GM21529 (cell line): ENCODE measurements around the gene GFER.

ENCODE experiments used
- ATAC-seq: cut with Tn5 transposase; IDR thresholded peaks from one replicate; pipeline ENCODE4 v1.9.1; 2021; ENCODE audit not compliant: unreplicated experiment

The GFER gene

GRCh38 chr16:1990351-1991134 is 6.5 kb downstream of the GFER start:
- no peak for ATAC-seq

GRCh38 chr16:1991135-1991551 is 7.2 kb downstream of the GFER start:
- no peak for ATAC-seq

- no peak for ATAC-seq
Observed at GRCh38 chr16:1991588-1991947, 7.6 kb downstream of the GFER start.

DNA sequence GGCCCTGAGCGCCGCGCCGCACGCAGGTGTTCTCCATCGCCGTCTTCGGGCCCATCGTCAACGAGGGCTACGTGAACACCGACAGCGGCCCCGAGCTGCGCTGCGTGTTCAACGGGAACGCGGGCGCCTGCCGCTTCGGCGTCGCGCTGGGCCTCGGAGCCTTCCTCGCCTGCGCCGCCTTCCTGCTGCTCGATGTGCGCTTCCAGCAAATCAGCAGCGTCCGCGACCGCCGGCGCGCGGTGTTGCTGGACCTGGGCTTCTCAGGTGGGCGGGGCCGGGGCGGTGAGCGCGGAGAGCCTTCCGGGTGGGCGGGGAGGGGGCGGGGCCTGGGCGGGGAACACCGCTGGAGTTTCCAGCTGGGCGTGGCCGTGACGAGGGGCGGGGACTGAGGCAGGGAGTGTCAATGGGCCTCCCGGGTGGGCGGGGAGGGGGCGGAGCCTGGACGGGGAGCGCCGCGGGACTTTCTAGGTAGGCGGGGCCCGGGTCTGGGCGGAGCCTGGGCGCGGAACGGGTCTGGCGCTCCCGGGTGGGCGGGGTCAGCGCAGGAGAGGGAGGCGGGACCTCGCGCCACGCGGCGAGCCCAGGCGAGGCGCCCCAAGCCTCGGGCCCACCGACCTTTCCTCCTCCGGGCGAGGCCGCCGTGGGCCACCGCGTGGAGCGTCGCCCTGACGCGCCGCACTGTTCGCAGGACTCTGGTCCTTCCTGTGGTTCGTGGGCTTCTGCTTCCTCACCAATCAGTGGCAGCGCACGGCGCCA is 8.1 kb downstream of the GFER start:
- ATAC-seq: peak; percentile 51

DNA sequence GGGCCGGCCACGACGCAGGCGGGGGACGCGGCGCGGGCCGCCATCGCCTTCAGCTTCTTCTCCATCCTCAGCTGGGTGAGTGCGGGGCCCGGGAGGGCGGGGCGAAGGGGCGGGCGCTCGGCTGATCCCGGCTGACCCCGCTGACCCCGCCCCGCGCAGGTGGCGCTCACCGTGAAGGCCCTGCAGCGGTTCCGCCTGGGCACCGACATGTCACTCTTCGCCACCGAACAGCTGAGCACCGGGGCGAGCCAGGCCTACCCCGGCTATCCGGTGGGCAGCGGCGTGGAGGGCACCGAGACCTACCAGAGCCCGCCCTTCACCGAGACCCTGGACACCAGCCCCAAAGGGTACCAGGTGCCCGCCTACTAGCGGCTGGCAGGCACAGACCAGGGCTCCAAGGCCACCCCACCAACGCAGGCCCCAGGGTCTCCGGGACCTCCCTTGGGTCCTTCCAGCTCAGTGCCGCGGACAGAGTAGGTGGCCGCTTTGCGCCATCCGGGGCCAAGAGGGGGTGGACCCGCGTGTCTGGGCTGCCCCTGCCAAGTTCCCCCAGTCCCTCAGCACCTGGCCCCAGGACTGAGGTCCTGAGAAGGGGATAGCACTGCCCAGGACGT is 8.8 kb downstream of the GFER start:
- ATAC-seq: no peak

- no peak for ATAC-seq
Observed at GRCh38 chr16:1993731-1994131, 9.7 kb downstream of the GFER start.

DNA sequence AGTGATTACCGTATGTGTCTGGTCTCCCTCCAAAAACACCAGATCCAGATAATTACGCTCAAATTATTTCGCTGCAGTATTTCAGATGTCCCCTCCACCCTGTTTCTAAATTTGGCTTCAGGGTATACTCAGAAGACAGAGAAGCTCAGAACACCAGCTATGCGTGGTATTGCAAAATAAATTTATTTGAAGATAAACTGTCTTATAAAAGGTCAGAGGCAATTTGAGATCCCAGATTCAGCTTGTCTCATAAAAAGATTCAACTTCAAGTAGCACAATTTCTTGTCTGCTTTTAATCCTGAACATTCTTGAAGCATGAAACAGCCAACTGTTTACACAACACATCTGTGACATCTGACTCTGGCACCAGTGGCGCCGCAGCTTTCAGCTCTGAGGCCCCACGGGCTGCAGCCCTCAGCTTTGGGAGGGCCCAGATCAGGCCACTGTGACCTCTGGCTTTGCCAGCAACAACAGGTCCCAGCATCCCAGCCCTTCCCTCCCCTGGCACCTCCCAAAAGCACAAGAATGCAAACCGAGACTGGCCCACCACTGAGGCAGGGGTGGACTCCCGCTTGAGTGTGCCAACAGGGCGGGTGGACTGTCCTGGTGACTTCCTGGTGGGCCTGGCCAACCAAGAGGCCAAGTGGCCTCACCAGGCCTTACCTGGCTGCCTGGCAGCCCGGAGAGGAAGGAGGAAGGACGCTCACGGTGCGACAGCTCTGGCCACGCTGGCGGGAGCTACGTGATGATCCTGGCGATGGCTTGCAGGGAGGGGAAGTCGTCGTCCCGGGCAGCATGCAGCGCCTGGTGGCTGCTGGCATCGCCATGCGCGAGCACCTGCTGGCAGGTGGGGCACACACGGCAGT is 13.7 kb downstream of the GFER start:
- no peak for ATAC-seq

DNA sequence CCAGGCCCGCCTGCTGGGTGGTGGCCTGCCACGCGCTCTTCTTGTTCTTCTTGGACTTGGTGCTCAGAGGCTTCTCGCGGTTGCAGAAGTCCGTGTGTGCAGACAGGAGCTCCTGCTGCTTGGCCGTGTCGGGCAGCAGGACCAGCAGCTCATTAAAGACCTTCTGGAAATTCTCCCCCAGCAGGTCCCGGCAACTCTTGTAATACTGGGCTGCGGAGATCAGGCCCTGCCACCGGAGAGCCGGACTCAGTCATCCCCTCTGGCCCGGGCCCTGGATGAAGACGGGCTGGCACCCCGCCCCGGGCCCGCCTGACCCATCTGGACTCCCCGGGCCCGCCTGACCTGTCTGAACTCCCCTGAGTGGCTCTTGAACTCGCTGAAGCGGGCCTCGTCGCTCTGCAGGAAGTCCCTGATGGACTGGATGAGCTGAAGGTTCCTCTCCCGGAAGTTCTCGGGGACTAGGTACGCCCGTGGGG is 14.4 kb downstream of the GFER start:
- ATAC-seq: no peak

GRCh38 chr16:1998852-1999801 is 15.1 kb downstream of the GFER start:
- ATAC-seq: no peak

GRCh38 chr16:1999866-2000514 is 16.0 kb downstream of the GFER start:
- no peak for ATAC-seq

DNA sequence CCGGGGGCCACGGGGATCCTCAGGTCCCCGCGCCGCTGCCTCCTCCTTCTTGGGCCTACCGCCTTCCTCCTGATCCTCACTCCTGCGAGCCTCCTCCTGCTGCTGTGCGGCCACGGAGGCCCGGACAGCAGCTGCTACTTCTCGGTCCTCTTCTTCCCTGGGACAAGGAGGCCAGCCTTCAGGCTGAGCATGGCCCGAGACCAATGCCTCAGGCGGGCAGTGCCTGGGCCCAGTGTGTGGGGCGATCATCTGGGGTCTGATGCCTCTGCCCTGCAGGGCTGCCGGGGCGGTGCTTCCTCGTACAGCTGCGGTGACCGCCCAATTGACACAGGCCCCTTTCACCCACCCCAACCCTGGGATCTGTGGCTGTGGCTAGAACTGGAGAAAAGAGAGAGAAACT is 17.0 kb downstream of the GFER start:
- ATAC-seq: no peak

DNA sequence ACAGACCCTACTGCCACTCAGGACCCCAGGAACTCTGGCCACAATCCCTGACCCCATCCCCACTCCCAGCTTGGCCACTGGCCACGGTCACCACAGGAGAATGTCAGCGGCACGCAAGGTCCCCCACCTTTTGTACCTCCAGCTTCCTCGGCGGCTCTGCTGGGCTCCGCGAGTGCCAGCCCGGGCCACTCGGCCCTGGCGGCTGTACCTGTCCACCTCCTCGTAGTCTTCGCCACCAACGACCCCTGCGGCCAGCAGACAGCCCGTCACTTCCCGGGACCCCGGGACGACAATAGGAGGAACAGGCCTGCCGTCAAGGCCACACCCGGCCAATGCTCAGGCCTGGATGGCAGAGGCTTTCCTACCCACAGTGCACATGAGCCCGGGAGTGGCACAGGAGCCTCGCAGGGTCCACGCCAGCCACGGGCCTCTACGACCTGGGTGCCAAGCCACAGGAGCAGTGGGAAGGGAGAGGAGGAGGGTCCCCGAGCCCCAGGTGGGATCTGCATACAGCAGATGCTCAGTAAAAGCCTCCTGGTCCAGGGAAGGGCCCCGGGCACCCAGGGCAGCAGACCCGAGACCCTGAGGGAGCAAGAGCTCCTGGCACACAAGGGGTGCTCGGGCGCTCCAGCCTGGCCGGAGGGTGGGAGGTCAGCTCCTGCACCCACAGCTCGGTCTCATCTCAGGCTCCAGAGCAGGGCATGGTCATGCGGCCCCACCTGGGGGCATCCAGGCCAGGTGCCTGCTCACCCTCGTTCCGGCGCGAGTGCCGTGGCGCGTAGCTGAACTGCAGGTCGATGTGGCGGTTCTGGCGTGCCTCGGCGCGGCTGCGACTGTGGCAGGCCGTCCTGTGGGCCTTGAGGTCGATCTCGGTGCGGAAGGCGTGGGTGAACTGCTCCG is 17.7 kb downstream of the GFER start:
- no peak for ATAC-seq

DNA sequence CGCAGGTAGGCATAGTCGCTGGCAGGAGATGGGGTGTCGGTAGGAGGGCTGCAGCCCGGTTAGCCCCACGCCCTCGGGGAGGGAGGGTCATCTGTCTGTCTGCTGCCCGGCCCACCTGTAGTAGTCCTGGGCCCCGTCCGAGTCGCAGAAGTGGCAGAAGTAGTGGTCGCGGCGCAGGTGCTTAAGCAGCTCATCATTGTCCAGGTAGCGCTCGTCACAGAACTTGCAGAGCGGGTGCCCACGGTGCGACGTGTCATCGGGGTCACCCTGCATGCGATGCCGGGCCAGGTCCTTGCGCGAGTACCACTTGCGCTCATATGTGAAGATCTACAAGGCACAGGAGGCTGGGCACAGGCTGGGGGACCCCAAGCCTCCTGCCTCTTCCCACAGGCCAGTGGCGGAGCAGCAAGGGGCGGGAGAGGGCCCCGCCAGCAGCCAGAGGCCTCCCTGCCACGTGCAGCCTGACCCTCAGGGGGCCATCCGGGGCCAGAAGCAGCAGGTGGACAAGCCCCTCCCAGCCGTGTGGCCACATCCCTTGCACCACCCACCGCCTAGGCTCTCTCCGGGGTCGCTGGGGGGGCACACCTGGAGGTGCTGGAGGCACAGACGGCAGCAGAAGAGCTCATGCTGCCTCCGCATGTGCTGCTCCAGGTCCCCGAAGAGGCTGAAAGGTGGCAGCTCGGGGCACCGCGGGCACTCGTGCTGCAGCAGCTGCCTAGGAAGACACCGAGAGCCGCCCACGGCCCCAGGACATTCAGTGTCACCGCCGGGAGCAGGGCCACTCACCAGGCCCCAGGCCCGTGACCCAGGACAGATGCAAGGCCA is 18.6 kb downstream of the GFER start:
- ATAC-seq: no peak

- ATAC-seq: no peak
Observed at GRCh38 chr16:2003231-2003826, 19.3 kb downstream of the GFER start.

DNA sequence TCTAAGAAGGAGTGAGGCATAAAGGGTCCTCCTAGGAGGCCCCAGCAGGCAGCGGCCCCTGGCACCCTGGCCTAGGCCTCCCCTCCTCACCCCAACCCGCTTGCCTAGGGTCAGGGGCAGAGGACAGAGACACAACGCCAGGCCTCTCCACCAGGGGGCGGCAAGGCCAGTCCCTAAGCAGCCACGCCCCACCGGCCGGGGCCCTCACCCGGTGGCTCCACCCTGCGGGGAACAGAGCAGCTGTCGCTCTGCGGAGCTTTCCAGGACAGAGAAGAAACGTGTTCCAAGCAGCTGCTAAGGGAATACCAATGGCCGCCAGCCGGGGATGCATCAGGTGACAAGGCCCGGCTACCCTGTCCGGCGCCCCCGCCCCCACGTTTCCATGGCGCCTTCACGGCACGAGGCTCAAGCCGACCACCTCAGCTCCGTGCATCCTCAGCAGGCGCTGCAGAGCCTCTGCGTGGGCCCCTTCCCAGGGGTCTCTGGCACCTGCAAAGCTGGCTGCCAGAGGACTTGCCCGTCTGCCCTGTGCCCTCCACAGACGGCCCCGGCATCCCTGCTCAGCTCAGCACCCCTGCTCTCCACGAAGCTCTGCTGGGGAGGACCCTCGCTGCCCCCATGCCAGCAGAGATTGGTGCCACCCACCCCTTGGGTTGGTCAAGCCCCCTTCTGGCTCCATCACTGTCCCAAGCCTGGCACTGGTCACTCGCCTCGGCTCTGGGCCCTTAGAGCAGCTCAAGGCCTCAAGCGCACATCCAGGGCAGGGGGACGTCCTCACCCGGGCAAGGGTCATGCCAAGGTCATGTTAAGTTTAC is 20.0 kb downstream of the GFER start:
- ATAC-seq: peak; percentile 61

DNA sequence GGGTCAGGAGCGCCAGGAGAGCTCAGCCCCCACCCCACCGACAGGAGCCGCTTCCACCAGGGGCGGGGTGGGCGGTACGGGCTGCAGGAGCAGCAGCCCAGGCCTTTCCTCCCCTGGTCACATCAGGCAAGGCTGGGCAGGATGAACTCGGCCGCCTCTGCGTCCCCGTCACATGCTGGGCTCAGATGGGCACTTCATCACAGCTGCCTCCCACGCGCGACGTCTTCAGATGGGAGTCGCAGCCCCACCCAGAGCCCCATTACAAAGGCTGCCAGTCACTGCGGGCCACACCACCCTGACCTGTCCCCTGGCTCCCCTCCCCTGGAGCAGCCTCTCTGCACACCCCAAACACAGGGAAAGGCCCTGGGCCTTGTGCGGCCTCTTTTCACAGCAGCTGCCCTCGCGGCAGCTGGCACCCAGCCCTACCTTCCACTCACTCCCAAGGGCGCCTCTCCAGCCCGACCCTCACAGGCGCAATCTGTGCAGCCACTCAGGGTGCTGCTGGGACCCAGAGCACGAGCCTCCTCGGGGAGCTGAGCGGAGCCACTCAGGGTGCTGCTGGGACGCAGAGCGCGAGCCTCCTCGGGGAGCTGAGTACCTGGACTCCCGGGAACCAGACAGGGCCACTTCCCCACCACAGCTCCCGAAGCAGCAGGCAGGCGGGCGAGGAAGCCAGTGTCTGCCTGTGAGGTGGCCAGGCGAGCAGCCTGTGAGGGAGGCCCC is 21.0 kb downstream of the GFER start:
- ATAC-seq: no peak
